GM12892 (cell line): ENCODE measurements around the gene H1-8.

Source experiments
- POLR2A ChIP-seq: IDR thresholded peaks from 2 replicates; pipeline ENCODE4 v1.6.1; 2011; ENCODE audit warnings: low read depth, low read length, control low read depth
- POLR2AphosphoS5 ChIP-seq: IDR thresholded peaks from 2 replicates; pipeline ENCODE4 v1.6.1; 2011; ENCODE audit warnings: low read depth, low read length, control low read depth
- TAF1 ChIP-seq: IDR thresholded peaks from 2 replicates; pipeline ENCODE4 v1.6.1; 2011; ENCODE audit warnings: low read depth, mild to moderate bottlenecking, control low read depth, low read length, borderline replicate concordance

- TF ChIP-seq POLR2A (no peak), POLR2AphosphoS5 (no peak), TAF1 (no peak)
Measured at GRCh38 chr3:129504471-129505100, 38.4 kb upstream of the H1-8 start.
